OCI-LY1 (cell line): ENCODE data around the gene TRIM7.

Experiments used
- EZH2 ChIP-seq: fragments of 200-600 bp; sonication (generic), shearing (Covaris generic); IDR thresholded peaks from 2 replicates; pipeline ENCODE4 v1.8.0; 2017; ENCODE audit warnings: borderline replicate concordance, mixed run types, mild to moderate bottlenecking, antibody characterized with exemption, low read length, moderate library complexity, mixed read lengths
- TF ChIP-seq, protein P1 (sequence below): fragments of 200-600 bp; sonication (generic), shearing (Covaris generic); IDR thresholded peaks from 2 replicates; pipeline ENCODE4 v1.5.1; 2017; ENCODE audit warnings: mild to moderate bottlenecking, antibody characterized with exemption, low read length, moderate library complexity, mixed read lengths

DNA sequence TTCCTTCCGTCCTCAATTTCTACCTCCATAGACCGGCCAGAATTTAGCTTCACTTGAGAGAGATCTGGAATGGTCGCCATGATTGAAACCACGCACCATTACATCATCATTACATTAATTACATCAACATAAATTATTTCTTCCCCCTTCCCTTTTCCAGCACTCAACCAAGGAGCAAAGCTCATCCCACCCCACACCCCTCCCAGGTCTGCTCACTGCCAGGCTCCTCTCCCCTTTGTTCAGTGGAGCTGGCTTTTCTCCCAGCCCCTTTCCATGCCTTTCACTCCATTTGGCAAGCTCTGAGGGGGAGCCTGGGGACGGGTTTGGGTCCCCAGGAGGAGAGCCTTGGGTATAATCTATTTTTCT lies 30.3 kb upstream of the TRIM7 start:
- TF ChIP-seq, protein P1, sequence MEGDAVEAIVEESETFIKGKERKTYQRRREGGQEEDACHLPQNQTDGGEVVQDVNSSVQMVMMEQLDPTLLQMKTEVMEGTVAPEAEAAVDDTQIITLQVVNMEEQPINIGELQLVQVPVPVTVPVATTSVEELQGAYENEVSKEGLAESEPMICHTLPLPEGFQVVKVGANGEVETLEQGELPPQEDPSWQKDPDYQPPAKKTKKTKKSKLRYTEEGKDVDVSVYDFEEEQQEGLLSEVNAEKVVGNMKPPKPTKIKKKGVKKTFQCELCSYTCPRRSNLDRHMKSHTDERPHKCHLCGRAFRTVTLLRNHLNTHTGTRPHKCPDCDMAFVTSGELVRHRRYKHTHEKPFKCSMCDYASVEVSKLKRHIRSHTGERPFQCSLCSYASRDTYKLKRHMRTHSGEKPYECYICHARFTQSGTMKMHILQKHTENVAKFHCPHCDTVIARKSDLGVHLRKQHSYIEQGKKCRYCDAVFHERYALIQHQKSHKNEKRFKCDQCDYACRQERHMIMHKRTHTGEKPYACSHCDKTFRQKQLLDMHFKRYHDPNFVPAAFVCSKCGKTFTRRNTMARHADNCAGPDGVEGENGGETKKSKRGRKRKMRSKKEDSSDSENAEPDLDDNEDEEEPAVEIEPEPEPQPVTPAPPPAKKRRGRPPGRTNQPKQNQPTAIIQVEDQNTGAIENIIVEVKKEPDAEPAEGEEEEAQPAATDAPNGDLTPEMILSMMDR = no peak
- TF ChIP-seq EZH2 = no peak
